Measurements from ENCODE around the gene UBFD1.
"Not testable (repeated sequence)": the region's sequence is repeated elsewhere in the genome, so short reads cannot be mapped to it uniquely, and the experiment has no call there.

GRCh38 chr16:23610905-23611304 lies 53.4 kb downstream of the UBFD1 start:
- not testable (repeated sequence) for TF ChIP-seq CTCF, POLR2AphosphoS5, POLR2A (IDR thresholded peaks at IDR 0.05)
